CD4-positive, alpha-beta memory T cell (primary cell): ENCODE measurements around the gene RABGGTA. TPM values are rescaled to one million over a fixed set of nuclear protein-coding genes. Genes with fewer than 3 reads are reported as not detected.
"Not testable (repeated sequence)": the region's sequence is repeated elsewhere in the genome, so short reads cannot be mapped to it uniquely, and the experiment has no call there.

Experiments
- CTCF ChIA-PET: fragments of 350-600 bp; sonication (Branson Sonifier 250); formaldehyde crosslinking; loops from one replicate; lab custom pipeline; 2021; ENCODE audit warnings: inconsistent platforms; ENCODE audit not compliant: partially characterized antibody; lab: Charles Lee
- POLR2A ChIA-PET: fragments of 350-600 bp; sonication (Branson Sonifier 250); formaldehyde crosslinking; loops from one replicate; lab custom pipeline; 2021; ENCODE audit not compliant: partially characterized antibody; lab: Charles Lee
- DNase-seq, 5 donors: peaks; one replicate each; pipeline versions ENCODE4 v3.0.0 to v3.0.0-alpha.2; 2020 to 2022; ENCODE audit warnings: mixed read lengths in 1 of 5
- H3K27ac ChIP-seq: one replicate; pipeline ENCODE4 v1.7.0; 2013; ENCODE audit warnings: low read depth, low read length
- H3K27me3 ChIP-seq: 2 replicates; pipeline ENCODE4 v1.7.0; 2013; ENCODE audit warnings: mild to moderate bottlenecking, low read length, moderate library complexity; ENCODE audit not compliant: insufficient read depth
- H3K36me3 ChIP-seq: 2 replicates; pipeline ENCODE4 v1.7.0; 2013; ENCODE audit warnings: mild to moderate bottlenecking, low read length, moderate library complexity; ENCODE audit not compliant: insufficient read depth
- H3K4me1 ChIP-seq: 2 replicates; pipeline ENCODE4 v1.7.0; 2013; ENCODE audit warnings: mild to moderate bottlenecking, low read length, moderate library complexity; ENCODE audit not compliant: insufficient read depth
- H3K4me3 ChIP-seq, 2 donors: one replicate each; pipeline ENCODE4 v1.7.0; 2013; ENCODE audit warnings: low read length in 2 of 2, mild to moderate bottlenecking in 1 of 2
- H3K9me3 ChIP-seq, 2 donors: one replicate each; pipeline ENCODE4 v1.7.0; 2013; ENCODE audit warnings: low read length in 2 of 2, control low read depth in 1 of 2; ENCODE audit not compliant: control insufficient read depth in 1 of 2
- H3K27ac Mint-ChIP-seq, 7 donors: one replicate each; pipeline ENCODE4 v1.8.0; 2020 to 2021; ENCODE audit warnings: mixed read lengths in 7 of 7, mild to moderate bottlenecking in 6 of 7, inconsistent platforms in 3 of 7, moderate library complexity in 3 of 7
- H3K27me3 Mint-ChIP-seq, 2 donors: one replicate each; pipeline ENCODE4 v1.8.0; 2020 to 2021; ENCODE audit warnings: mixed read lengths in 2 of 2
- H3K36me3 Mint-ChIP-seq, 2 donors: one replicate each; pipeline ENCODE4 v1.8.0; 2020 to 2021; ENCODE audit warnings: mixed read lengths in 2 of 2, inconsistent platforms in 1 of 2, mild to moderate bottlenecking in 1 of 2
- H3K4me1 Mint-ChIP-seq, 4 donors: one replicate each; pipeline ENCODE4 v1.8.0; 2020 to 2021; ENCODE audit warnings: mixed read lengths in 4 of 4, mild to moderate bottlenecking in 1 of 4
- H3K4me3 Mint-ChIP-seq, 8 donors: one replicate each; pipeline ENCODE4 v1.8.0; 2020 to 2021; ENCODE audit warnings: mixed read lengths in 8 of 8, mild to moderate bottlenecking in 7 of 8, moderate library complexity in 6 of 8, inconsistent platforms in 3 of 8
- H3K9me3 Mint-ChIP-seq, 8 donors: one replicate each; pipeline ENCODE4 v1.8.0; 2020 to 2021; ENCODE audit warnings: mixed read lengths in 8 of 8, mild to moderate bottlenecking in 5 of 8, inconsistent platforms in 3 of 8, moderate library complexity in 1 of 8
- intact Hi-C: fragments of 100-400 bp; cut with micrococcal nuclease; formaldehyde crosslinking; loops from one replicate; pipeline ENCODE4 v1.15.1; 2023
- polyA plus RNA-seq, 2 donors: library from polyadenylated mRNA; unstranded; fragments of 300-500 nt; fragmentation: Illumina TruSeq; gene quantifications; one replicate each; pipeline ENCODE4 v1.2.3, GENCODE V29; 2021
- total RNA-seq, 2 experiments: library from RNA; stranded (reverse); gene quantifications; one replicate each; pipeline ENCODE4 v1.2.3, GENCODE V29; 2021

The RABGGTA gene
- total and polyA plus RNA-seq, 4 experiments from 2014 or later = 22.9 to 62.5 (median 44.0) TPM

DNA sequence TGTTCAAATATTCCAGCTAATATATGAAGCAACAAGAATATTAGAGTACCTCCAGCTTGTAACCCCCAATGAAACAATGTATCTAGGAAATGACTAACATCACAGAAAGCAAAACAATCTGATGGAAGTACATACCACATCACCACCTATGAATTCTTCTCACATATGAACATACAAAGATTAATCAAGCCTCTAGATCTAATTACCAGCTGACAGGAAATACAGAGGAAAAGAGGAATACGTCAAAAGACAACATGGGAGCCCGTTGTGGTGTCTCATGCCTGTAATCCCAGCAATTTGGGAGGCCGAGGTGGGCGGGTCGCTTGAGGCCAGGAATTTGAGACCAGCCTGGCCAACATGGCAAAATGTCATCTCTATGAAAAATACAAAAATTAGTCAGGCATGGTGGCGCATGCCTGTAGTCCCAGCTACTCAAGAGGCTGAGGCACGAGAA, 46.8 kb downstream of the RABGGTA start:
- no peak overlapping the region for H3K4me3 Mint-ChIP-seq
- CTCF ChIA-PET = interaction anchor here (2.2 kb wide), 1 partner anchor 9 kb away, joined by 10 read pairs; the partner anchor contains the start of gene MDP1
- no peaks in the 10 kb centered on the region for H3K9me3 ChIP-seq
- DNase-seq = no peak
- H3K4me3 ChIP-seq = no peak overlapping the region
- intact Hi-C loops = no loop called here
- H3K27ac Mint-ChIP-seq = peak overlapping the region in 4 of 7 donors; percentile 5 to 32 (median 22)
- no peaks in the 10 kb centered on the region for H3K9me3 Mint-ChIP-seq
- peaks cover 10% of the 10 kb centered on the region for H3K4me1 ChIP-seq
- H3K27me3 Mint-ChIP-seq = no peaks in the 10 kb centered on the region
- peaks cover 13 to 37% (median 16%) of the 10 kb centered on the region in 4 donors for H3K4me1 Mint-ChIP-seq
- H3K36me3 Mint-ChIP-seq = peaks cover 5 to 16% of the 10 kb centered on the region in 2 donors
- POLR2A ChIA-PET = interaction anchor here (1.9 to 2.1 kb wide), 2 partner anchors 9 to 17 kb away, joined by 7 to 8 read pairs; partner anchors contain the start of genes MDP1 and TINF2
- H3K36me3 ChIP-seq = peaks cover 8% of the 10 kb centered on the region
- H3K27ac ChIP-seq = no peak overlapping the region
- no peaks in the 10 kb centered on the region for H3K27me3 ChIP-seq

DNA sequence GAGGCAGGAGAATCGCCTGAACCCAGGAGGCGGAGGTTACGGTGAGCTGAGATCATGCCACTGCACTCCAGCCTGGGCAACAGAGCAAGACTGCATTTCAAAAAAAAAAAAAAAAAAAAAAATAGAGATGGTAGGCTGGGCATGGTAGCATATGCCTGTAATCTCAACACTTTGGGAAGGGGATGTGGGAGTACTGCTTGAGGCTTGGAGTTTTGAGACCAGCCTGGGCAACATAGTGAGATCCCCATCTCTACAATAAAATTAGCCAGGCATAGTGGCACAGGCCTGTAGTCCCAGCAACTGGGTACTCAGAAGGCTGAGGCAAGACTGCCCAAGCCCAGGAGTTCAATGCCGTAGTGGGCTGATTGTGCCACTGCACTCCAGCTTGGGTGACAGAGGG, 48.4 kb downstream of the RABGGTA start:
- H3K27ac ChIP-seq, intact Hi-C loops, H3K27ac Mint-ChIP-seq, H3K27me3 ChIP-seq, H3K4me3 Mint-ChIP-seq, H3K9me3 ChIP-seq, H3K4me1 ChIP-seq, DNase-seq, H3K4me3 ChIP-seq, H3K36me3 ChIP-seq, H3K9me3 Mint-ChIP-seq, H3K27me3 Mint-ChIP-seq, CTCF ChIA-PET: not testable (repeated sequence)
- H3K36me3 Mint-ChIP-seq = peaks cover 9 to 16% of the 10 kb centered on the region in 2 donors
- POLR2A ChIA-PET = interaction anchor here (0.9 to 1.2 kb wide), 2 partner anchors 9 to 10 kb away, joined by 3 to 4 read pairs; partner anchors contain the start of genes CHMP4A and GMPR2
- peaks cover 13 to 29% (median 19%) of the 10 kb centered on the region in 4 donors for H3K4me1 Mint-ChIP-seq

DNA sequence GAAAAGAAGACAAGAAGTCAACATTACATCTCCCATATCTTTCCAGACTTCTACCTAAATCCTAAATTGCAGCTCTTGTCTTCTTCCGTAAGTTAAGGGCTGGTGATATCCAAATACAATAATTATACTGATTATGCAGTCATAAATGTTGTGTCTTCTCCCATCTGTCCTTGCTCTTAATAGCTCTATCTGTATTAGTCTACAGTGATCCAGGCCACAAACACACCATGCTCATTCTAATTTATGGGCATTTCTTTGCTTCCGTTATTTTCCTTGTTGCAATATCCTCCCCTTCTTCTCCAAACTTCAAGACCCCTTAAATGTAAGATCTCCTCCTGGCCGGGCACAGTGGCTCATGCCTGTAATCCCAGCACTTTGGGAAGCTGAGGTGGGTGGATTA, 51.9 kb downstream of the RABGGTA start:
- Histone ChIP-seq H3K4me3 (no peak overlapping the region), H3K27me3 (no peaks in the 10 kb centered on the region), H3K9me3 (no peaks in the 10 kb centered on the region), H3K36me3 (no peaks in the 10 kb centered on the region), H3K4me1 (peaks cover 16% of the 10 kb centered on the region), H3K27ac (no peak overlapping the region)
- intact Hi-C loops = no loop called here
- no peaks in the 10 kb centered on the region for H3K27me3 Mint-ChIP-seq
- CTCF ChIA-PET = interaction anchor here (1.0 to 2.3 kb wide), 9 partner anchors 9 to 217 kb away, joined by 3 to 9 read pairs (median 4); partner anchors contain the start of genes PSME2 and TINF2
- H3K4me1 Mint-ChIP-seq = peaks cover 13 to 25% (median 19%) of the 10 kb centered on the region in 4 donors
- H3K4me3 Mint-ChIP-seq = no peak overlapping the region
- POLR2A ChIA-PET = interaction anchor here (0.9 to 2.2 kb wide), 6 partner anchors 11 to 52 kb away, joined by 3 to 8 read pairs (median 6); partner anchors contain the start of genes GMPR2, RABGGTA, TINF2 and TM9SF1
- H3K9me3 Mint-ChIP-seq = peaks cover 0 to 2% (median 0%) of the 10 kb centered on the region in 8 donors
- DNase-seq = no peak
- peaks cover 4 to 23% of the 10 kb centered on the region in 2 donors for H3K36me3 Mint-ChIP-seq
- peak overlapping the region in 3 of 7 donors; percentile 24 to 57 (median 37) for H3K27ac Mint-ChIP-seq

GRCh38 chr14:24219080-24219479, 52.3 kb downstream of the RABGGTA start:
- Mint-ChIP-seq H3K4me1 (peaks cover 15 to 27% (median 21%) of the 10 kb centered on the region in 4 donors), H3K4me3 (no peak overlapping the region), H3K9me3 (peaks cover 0 to 2% (median 0%) of the 10 kb centered on the region in 8 donors), H3K36me3 (peaks cover 4 to 21% of the 10 kb centered on the region in 2 donors), H3K27ac (no peak overlapping the region), H3K27me3 (no peaks in the 10 kb centered on the region)
- intact Hi-C loops = no loop called here
- Histone ChIP-seq H3K4me3 (no peak overlapping the region), H3K36me3 (no peaks in the 10 kb centered on the region), H3K4me1 (peaks cover 20% of the 10 kb centered on the region), H3K27ac (no peak overlapping the region), H3K27me3 (no peaks in the 10 kb centered on the region), H3K9me3 (no peaks in the 10 kb centered on the region)
- ChIA-PET POLR2A (interaction anchor here (1.4 to 2.2 kb wide), 3 partner anchors 14 to 24 kb away, joined by 5 to 6 read pairs (median 6); partner anchors contain the start of genes GMPR2, TINF2 and TM9SF1), CTCF (interaction anchor here (1.0 to 2.3 kb wide), 7 partner anchors 10 to 218 kb away, joined by 3 to 9 read pairs (median 4); partner anchors contain the start of genes PSME2 and TINF2)
- DNase-seq = no peak

GRCh38 chr14:24216876-24217275, 54.5 kb downstream of the RABGGTA start:
- peak overlapping the region in 5 of 7 donors; percentile 52 to 100 (median 95) for H3K27ac Mint-ChIP-seq
- CTCF ChIA-PET = interaction anchor here (1.3 to 4.9 kb wide), 6 partner anchors 8 to 92 kb away, joined by 5 to 68 read pairs (median 14); partner anchors contain the start of genes CIDEB, IPO4, TINF2 and TM9SF1
- POLR2A ChIA-PET = interaction anchor here (0.6 to 6.6 kb wide), 13 partner anchors 8 to 108 kb away, joined by 3 to 171 read pairs (median 21); partner anchors contain the start of genes DHRS1, GMPR2, IPO4 and NEDD8

GRCh38 chr14:24216345-24216699, 55.1 kb downstream of the RABGGTA start:
- Histone ChIP-seq H3K4me1 (peaks cover 39% of the 10 kb centered on the region), H3K27ac (peak overlapping the region; percentile 100), H3K9me3 (no peaks in the 10 kb centered on the region), H3K4me3 (peak overlapping the region in 1 of 2 donors; percentile 94), H3K27me3 (no peaks in the 10 kb centered on the region), H3K36me3 (peaks cover 2% of the 10 kb centered on the region)
- intact Hi-C loops = loop anchor here (1.0 kb wide), 6 partner anchors 16 to 226 kb away; partner anchors contain the start of genes GMPR2, NEDD8, RABGGTA and SDR39U1
- ChIA-PET CTCF (interaction anchor here (0.8 to 4.9 kb wide), 19 partner anchors 9 to 107 kb away, joined by 3 to 68 read pairs (median 5); partner anchors contain the start of genes CIDEB, IPO4, TINF2 and TM9SF1), POLR2A (interaction anchor here (0.6 to 6.6 kb wide), 32 partner anchors 9 to 895 kb away, joined by 3 to 171 read pairs (median 8); partner anchors contain the start of genes CBLN3, CIDEB, DCAF11 and DHRS1)
- Mint-ChIP-seq H3K4me1 (peaks cover 30 to 55% (median 42%) of the 10 kb centered on the region in 4 donors), H3K9me3 (peaks cover 0 to 5% (median 0%) of the 10 kb centered on the region in 8 donors), H3K4me3 (peak overlapping the region; percentile 90 to 97 (median 93)), H3K36me3 (peaks cover 9 to 32% of the 10 kb centered on the region in 2 donors), H3K27ac (peak overlapping the region; percentile 94 to 100 (median 98)), H3K27me3 (no peaks in the 10 kb centered on the region)
- DNase-seq = no peak

More at GRCh38 chr14:24216876-24217275, 54.5 kb downstream of the RABGGTA start:
- not testable (repeated sequence) for H3K9me3 ChIP-seq, H3K4me3 ChIP-seq, H3K9me3 Mint-ChIP-seq, H3K36me3 ChIP-seq, DNase-seq, H3K27me3 ChIP-seq, H3K27me3 Mint-ChIP-seq, H3K4me3 Mint-ChIP-seq
- H3K4me1 Mint-ChIP-seq = peaks cover 25 to 49% (median 37%) of the 10 kb centered on the region in 4 donors
- Histone ChIP-seq H3K4me1 (peaks cover 33% of the 10 kb centered on the region), H3K27ac (peak overlapping the region; percentile 100)
- H3K36me3 Mint-ChIP-seq = peaks cover 4 to 27% of the 10 kb centered on the region in 2 donors
- intact Hi-C loops = loop anchor here (1.0 kb wide), 6 partner anchors 15 to 225 kb away; partner anchors contain the start of genes GMPR2, NEDD8, RABGGTA and SDR39U1
